SK-N-SH (cell line): ENCODE measurements around the gene EFTUD2.

Source experiments
- CTCF ChIP-seq: fragments of 200-600 bp; sonication (generic); IDR thresholded peaks from 2 replicates; pipeline ENCODE4 v1.6.1; 2017; ENCODE audit warnings: antibody characterized with exemption, mild to moderate bottlenecking, moderate library complexity
- EP300 ChIP-seq, 2 experiments: IDR thresholded peaks; 2 replicates each; pipeline versions ENCODE4 v1.4.0 to v1.6.1; 2012; ENCODE audit warnings: borderline replicate concordance in 1 of 2, low read depth in 1 of 2, low read length in 1 of 2
- JUND ChIP-seq: IDR thresholded peaks from 2 replicates; pipeline ENCODE4 v1.4.0; 2012
- MEF2A ChIP-seq: IDR thresholded peaks from 2 replicates; pipeline ENCODE4 v1.4.0; 2012; ENCODE audit warnings: low read depth, borderline replicate concordance
- POLR2AphosphoS5 ChIP-seq: IDR thresholded peaks from 2 replicates; pipeline ENCODE4 v1.6.1; 2012; ENCODE audit warnings: low read depth, low read length
- RAD21 ChIP-seq: IDR thresholded peaks from 2 replicates; pipeline ENCODE4 v1.6.1; 2012; ENCODE audit warnings: mild to moderate bottlenecking, low read length
- TEAD4 ChIP-seq: IDR thresholded peaks from 2 replicates; pipeline ENCODE4 v1.4.0; 2012; ENCODE audit warnings: mild to moderate bottlenecking, borderline replicate concordance; ENCODE audit not compliant: insufficient read depth
- USF2 ChIP-seq: fragments of 150-350 bp; IDR thresholded peaks from 2 replicates; pipeline ENCODE4 v1.6.1; 2017; ENCODE audit warnings: antibody characterized with exemption, low read length, low read depth, borderline replicate concordance
- TF ChIP-seq, protein P1 (sequence below): IDR thresholded peaks from 2 replicates; pipeline ENCODE4; 2012
- TF ChIP-seq, protein P2 (sequence below): IDR thresholded peaks from 2 replicates; pipeline ENCODE4 v1.6.1; 2012; ENCODE audit warnings: mild to moderate bottlenecking, low read depth, low read length, moderate library complexity

GRCh38 chr17:44862278-44862914, 36.8 kb downstream of the EFTUD2 start:
- no peak for TF ChIP-seq CTCF
- no peak for TF ChIP-seq MEF2A
- no peak for TF ChIP-seq USF2
- no peak for TF ChIP-seq POLR2AphosphoS5
- TF ChIP-seq, protein P1, sequence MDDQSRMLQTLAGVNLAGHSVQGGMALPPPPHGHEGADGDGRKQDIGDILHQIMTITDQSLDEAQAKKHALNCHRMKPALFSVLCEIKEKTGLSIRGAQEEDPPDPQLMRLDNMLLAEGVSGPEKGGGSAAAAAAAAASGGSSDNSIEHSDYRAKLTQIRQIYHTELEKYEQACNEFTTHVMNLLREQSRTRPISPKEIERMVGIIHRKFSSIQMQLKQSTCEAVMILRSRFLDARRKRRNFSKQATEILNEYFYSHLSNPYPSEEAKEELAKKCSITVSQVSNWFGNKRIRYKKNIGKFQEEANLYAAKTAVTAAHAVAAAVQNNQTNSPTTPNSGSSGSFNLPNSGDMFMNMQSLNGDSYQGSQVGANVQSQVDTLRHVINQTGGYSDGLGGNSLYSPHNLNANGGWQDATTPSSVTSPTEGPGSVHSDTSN = no peak
- TF ChIP-seq RAD21 = no peak
- TF ChIP-seq, protein P2, sequence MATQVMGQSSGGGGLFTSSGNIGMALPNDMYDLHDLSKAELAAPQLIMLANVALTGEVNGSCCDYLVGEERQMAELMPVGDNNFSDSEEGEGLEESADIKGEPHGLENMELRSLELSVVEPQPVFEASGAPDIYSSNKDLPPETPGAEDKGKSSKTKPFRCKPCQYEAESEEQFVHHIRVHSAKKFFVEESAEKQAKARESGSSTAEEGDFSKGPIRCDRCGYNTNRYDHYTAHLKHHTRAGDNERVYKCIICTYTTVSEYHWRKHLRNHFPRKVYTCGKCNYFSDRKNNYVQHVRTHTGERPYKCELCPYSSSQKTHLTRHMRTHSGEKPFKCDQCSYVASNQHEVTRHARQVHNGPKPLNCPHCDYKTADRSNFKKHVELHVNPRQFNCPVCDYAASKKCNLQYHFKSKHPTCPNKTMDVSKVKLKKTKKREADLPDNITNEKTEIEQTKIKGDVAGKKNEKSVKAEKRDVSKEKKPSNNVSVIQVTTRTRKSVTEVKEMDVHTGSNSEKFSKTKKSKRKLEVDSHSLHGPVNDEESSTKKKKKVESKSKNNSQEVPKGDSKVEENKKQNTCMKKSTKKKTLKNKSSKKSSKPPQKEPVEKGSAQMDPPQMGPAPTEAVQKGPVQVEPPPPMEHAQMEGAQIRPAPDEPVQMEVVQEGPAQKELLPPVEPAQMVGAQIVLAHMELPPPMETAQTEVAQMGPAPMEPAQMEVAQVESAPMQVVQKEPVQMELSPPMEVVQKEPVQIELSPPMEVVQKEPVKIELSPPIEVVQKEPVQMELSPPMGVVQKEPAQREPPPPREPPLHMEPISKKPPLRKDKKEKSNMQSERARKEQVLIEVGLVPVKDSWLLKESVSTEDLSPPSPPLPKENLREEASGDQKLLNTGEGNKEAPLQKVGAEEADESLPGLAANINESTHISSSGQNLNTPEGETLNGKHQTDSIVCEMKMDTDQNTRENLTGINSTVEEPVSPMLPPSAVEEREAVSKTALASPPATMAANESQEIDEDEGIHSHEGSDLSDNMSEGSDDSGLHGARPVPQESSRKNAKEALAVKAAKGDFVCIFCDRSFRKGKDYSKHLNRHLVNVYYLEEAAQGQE = no peak
- no peak for TF ChIP-seq EP300 (IDR thresholded peaks at IDR 0.05; ENCODE audit: borderline replicate concordance in 1 of 2, low read depth in 1 of 2, low read length in 1 of 2)
- TF ChIP-seq TEAD4 = no peak
- TF ChIP-seq JUND = no peak
